OCI-LY3 (cell line): ENCODE results near the gene CIB1.

Experiments
- CTCF ChIP-seq: fragments of 200-600, 300-600 bp; sonication (generic); IDR thresholded peaks from 2 replicates; pipeline ENCODE4 v1.5.1; 2014; ENCODE audit warnings: antibody characterized with exemption, low read length, low read depth
- EZH2phosphoT487 ChIP-seq: fragments of 200-600 bp; shearing (Covaris generic); IDR thresholded peaks from 2 replicates; pipeline ENCODE4 v1.6.1; 2018; ENCODE audit warnings: antibody characterized with exemption, mixed run types, low read depth

- TF ChIP-seq EZH2phosphoT487 (no peak), CTCF (no peak)
These were observed 3.1 kb downstream of the CIB1 start for GRCh38 chr15:90230610-90231009.
